ENCODE results near the gene MTHFSD. TPM values are rescaled to one million over a fixed set of nuclear protein-coding genes. Genes with fewer than 3 reads are reported as not detected.
"Not testable (repeated sequence)": the region's sequence is repeated elsewhere in the genome, so short reads cannot be mapped to it uniquely, and the experiment has no call there.

Gene MTHFSD
- total RNA-seq, 1 donor from 2014 or later = 20.2 TPM

DNA sequence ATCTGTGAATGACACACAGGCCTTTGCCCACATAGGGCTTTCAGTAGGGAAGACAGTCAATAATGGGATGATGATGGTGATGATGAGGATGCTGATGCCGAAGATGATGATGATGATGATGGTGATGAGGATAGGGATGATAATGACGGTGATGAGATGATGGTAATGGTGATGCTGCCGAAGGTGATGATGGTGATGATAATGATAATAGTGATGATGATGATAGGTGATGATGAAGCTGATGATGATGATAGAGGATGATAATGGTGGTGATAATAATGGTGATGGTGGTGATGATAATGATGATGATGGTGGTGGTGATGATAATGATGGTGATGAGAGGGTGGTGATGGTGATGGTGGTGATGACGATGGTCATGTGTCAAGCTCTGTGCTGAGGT lies 36.2 kb upstream of the MTHFSD start:
- Mint-ChIP-seq H3K4me1 (ENCODE audit: unreplicated experiment) (peaks cover 16% of the 10 kb centered on the region), H3K4me3 (no peak overlapping the region), H3K27me3 (peaks cover 72% of the 10 kb centered on the region), H3K27ac (no peak overlapping the region), H3K9me3 (no peaks in the 10 kb centered on the region), H3K36me3 (peaks cover 5% of the 10 kb centered on the region)
- no peak for DNase-seq (ENCODE audit: extremely low spot score, unreplicated experiment)
- TF ChIP-seq, protein P1, sequence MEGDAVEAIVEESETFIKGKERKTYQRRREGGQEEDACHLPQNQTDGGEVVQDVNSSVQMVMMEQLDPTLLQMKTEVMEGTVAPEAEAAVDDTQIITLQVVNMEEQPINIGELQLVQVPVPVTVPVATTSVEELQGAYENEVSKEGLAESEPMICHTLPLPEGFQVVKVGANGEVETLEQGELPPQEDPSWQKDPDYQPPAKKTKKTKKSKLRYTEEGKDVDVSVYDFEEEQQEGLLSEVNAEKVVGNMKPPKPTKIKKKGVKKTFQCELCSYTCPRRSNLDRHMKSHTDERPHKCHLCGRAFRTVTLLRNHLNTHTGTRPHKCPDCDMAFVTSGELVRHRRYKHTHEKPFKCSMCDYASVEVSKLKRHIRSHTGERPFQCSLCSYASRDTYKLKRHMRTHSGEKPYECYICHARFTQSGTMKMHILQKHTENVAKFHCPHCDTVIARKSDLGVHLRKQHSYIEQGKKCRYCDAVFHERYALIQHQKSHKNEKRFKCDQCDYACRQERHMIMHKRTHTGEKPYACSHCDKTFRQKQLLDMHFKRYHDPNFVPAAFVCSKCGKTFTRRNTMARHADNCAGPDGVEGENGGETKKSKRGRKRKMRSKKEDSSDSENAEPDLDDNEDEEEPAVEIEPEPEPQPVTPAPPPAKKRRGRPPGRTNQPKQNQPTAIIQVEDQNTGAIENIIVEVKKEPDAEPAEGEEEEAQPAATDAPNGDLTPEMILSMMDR (conservative IDR thresholded peaks at IDR 0.05) = no peak

DNA sequence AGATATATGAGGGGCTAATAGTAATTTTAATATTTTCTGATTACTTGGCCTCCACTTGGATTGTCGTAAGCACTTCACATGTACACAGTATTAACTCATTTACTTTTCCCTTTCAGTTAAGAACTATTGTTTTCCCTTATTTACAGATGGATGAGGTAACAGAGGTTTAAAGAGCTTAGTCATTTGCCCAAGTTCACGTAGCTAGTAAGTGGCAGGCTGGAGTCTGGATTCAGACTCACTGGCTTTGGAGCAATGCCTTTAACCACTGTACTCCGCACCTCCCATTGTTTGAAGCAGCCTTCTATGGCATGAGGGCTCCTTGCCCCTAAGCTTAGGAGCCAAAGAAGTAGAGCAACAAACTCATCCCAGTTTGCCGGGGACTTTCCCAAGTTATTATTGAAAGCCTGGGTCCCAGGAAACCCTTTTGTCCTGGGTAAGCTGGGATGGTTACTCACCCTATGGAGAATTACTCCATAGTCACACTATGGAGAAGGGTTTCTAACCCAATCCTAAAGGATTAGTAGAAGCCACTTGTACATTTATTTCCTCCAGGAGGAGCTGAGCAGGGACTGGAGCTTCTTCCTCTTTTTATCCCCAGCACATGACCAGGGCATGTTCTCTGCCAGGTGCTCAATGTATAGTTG lies 35.6 kb upstream of the MTHFSD start:
- H3K4me1 Mint-ChIP-seq (ENCODE audit: unreplicated experiment) = peaks cover 19% of the 10 kb centered on the region
- no peaks in the 10 kb centered on the region for H3K9me3 Mint-ChIP-seq
- peaks cover 5% of the 10 kb centered on the region for H3K36me3 Mint-ChIP-seq
- DNase-seq (ENCODE audit: extremely low spot score, unreplicated experiment) = no peak
- TF ChIP-seq, protein P1 (conservative IDR thresholded peaks at IDR 0.05) = no peak
- peaks cover 68% of the 10 kb centered on the region for H3K27me3 Mint-ChIP-seq
- no peak overlapping the region for H3K4me3 Mint-ChIP-seq
- H3K27ac Mint-ChIP-seq = no peak overlapping the region

DNA sequence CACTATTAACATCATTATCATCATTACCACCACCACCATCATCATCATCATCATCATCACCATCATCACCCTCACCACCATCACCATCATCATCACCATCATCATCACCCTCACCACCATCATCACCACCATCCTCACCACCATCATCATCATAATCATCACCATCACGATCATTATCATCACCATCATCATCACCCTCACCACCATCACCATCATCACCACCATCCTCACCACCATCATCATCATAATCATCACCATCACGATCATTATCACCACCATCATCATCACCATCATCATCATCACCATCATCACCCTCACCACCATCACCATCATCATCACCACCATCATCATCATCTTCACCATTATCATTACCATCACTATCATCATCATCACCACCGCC lies 32.9 kb upstream of the MTHFSD start:
- DNase-seq (ENCODE audit: extremely low spot score, unreplicated experiment); H3K27ac Mint-ChIP-seq; H3K36me3 Mint-ChIP-seq; H3K4me3 Mint-ChIP-seq; H3K4me1 Mint-ChIP-seq (ENCODE audit: unreplicated experiment); H3K9me3 Mint-ChIP-seq: not testable (repeated sequence)
- peaks cover 59% of the 10 kb centered on the region for H3K27me3 Mint-ChIP-seq

DNA sequence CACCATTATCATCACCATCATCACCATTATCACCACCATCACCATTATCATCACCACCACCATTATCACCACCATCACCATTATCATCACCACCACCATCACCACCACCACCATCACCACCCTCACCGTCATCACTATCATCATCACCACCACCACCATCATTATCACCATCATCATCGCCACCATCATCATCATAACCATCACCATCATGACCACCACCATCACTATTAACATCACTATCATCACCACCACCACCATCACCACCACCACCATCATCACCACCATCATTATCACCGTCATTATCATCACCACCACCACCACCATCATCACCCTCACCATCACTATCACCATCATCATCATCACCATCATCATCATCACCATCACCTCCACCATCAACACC lies 32.5 kb upstream of the MTHFSD start:
- H3K27ac Mint-ChIP-seq = no peak overlapping the region
- no peak overlapping the region for H3K4me3 Mint-ChIP-seq

DNA sequence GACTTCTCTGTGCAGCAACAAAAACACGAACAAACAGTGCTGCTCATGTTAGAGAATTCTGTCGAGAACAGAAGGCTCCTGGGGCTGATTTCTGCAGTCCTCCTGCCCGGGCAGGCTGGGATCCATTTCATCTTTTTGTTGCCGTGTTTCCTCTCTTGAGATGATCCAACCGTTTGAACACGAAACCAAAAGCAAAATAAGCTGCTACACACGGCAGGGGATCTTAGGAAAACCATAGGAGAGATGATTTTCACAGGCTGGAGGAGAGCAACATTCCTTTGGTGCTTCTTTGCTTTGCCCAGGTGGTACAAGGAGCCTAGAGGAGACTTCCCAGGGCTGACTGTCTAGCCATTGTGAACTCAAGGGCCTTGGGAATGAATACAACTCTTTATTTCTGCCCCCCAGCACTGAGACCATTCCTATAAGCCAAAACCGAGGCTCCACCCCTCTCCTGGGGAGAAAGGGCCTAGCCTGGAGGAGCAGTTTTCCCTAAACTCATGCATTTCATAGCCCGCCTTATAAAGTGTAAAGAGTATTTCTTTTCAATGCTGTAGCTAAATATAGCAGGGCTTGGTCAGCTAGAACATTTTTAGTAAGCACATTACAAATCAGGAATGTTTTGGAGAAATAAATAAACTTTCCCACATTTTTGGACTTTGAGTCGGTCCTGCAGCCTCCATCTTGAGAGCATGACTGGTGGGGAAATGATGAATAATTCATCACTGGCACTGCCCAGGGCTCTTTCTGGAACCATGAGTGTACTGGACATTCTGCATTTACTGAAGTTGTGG lies 31.0 kb upstream of the MTHFSD start:
- no peak overlapping the region for H3K4me3 Mint-ChIP-seq

More for the DNA sequence above, 32.5 kb upstream of the MTHFSD start:
- no peak for DNase-seq (ENCODE audit: extremely low spot score, unreplicated experiment)
- TF ChIP-seq, protein P1 (conservative IDR thresholded peaks at IDR 0.05) = no peak
- H3K27me3 Mint-ChIP-seq = peaks cover 60% of the 10 kb centered on the region
- peaks cover 5% of the 10 kb centered on the region for H3K36me3 Mint-ChIP-seq
- H3K4me1 Mint-ChIP-seq (ENCODE audit: unreplicated experiment) = peaks cover 9% of the 10 kb centered on the region
- H3K9me3 Mint-ChIP-seq = no peaks in the 10 kb centered on the region

More for the DNA sequence above, 31.0 kb upstream of the MTHFSD start:
- H3K36me3 Mint-ChIP-seq = no peaks in the 10 kb centered on the region
- H3K27me3 Mint-ChIP-seq = peaks cover 61% of the 10 kb centered on the region
- DNase-seq (ENCODE audit: extremely low spot score, unreplicated experiment) = no peak
- H3K27ac Mint-ChIP-seq = no peak overlapping the region
- TF ChIP-seq, protein P1 (conservative IDR thresholded peaks at IDR 0.05) = no peak
- no peaks in the 10 kb centered on the region for H3K9me3 Mint-ChIP-seq
- H3K4me1 Mint-ChIP-seq (ENCODE audit: unreplicated experiment) = peaks cover 9% of the 10 kb centered on the region

Data from type B pancreatic cell (in vitro differentiated cells).